Caco-2 (cell line): ENCODE measurements around the gene ZC3H12C. TPM values are rescaled to one million over a fixed set of nuclear protein-coding genes. Genes with fewer than 3 reads are reported as not detected.

ENCODE experiments used
- BruUV-seq: library from RNA; stranded (reverse); fragments of 400-500 nt; replicated peaks from 2 replicates; lab custom pipeline; 2021; lab: Mats Ljungman, UMichigan
- CTCF ChIA-PET: fragments of 300-600 bp; sonication (Branson Sonifier 250); formaldehyde crosslinking; loops from one replicate; lab custom pipeline; 2022; ENCODE audit warnings: antibody characterized with exemption; lab: Charles Lee
- POLR2A ChIA-PET: fragments of 300-600 bp; sonication (Branson Sonifier 250); formaldehyde crosslinking; loops from one replicate; lab custom pipeline; 2022; ENCODE audit warnings: antibody characterized with exemption; lab: Charles Lee
- DNase-seq, 2 experiments: peaks; one replicate each; pipeline versions ENCODE4 v3.0.0 to v3.0.0-alpha.2; 2020 to 2022
- H3K27me3 ChIP-seq: replicated peaks from 2 replicates; pipeline ENCODE4 v1.6.0; 2011; ENCODE audit warnings: low read length; ENCODE audit not compliant: control insufficient read depth, insufficient read depth
- H3K36me3 ChIP-seq: 2 replicates; pipeline ENCODE4 v1.5.1; 2011; ENCODE audit warnings: low read length; ENCODE audit not compliant: control insufficient read depth, insufficient read depth
- H3K4me1 ChIP-seq: fragments of 250-450 bp; sonication (Bioruptor Pico); 2 replicates; pipeline ENCODE4 v1.5.1; 2020; ENCODE audit warnings: mild to moderate bottlenecking
- H3K4me3 ChIP-seq: 2 replicates; pipeline ENCODE4 v1.5.1; 2011; ENCODE audit warnings: low read depth, mild to moderate bottlenecking, control low read depth, low read length
- H3K9me3 ChIP-seq: fragments of 250-450 bp; sonication (Bioruptor Pico); 2 replicates; pipeline ENCODE4 v1.5.1; 2020; ENCODE audit warnings: mild to moderate bottlenecking, moderate library complexity
- H3K27ac Mint-ChIP-seq: one replicate; pipeline ENCODE4 v1.8.0; 2022; ENCODE audit warnings: mixed read lengths; ENCODE audit not compliant: unreplicated experiment
- H3K27me3 Mint-ChIP-seq: one replicate; pipeline ENCODE4 v1.8.0; 2022; ENCODE audit warnings: mixed read lengths; ENCODE audit not compliant: insufficient read depth, unreplicated experiment
- H3K36me3 Mint-ChIP-seq: one replicate; pipeline ENCODE4 v1.8.0; 2022; ENCODE audit warnings: mild to moderate bottlenecking, mixed read lengths; ENCODE audit not compliant: insufficient read depth, unreplicated experiment
- H3K4me1 Mint-ChIP-seq: one replicate; pipeline ENCODE4 v1.8.0; 2022; ENCODE audit warnings: low read depth, mixed read lengths; ENCODE audit not compliant: unreplicated experiment
- H3K4me3 Mint-ChIP-seq: one replicate; pipeline ENCODE4 v1.8.0; 2022; ENCODE audit warnings: mild to moderate bottlenecking, moderate library complexity, mixed read lengths; ENCODE audit not compliant: unreplicated experiment
- H3K9me3 Mint-ChIP-seq: one replicate; pipeline ENCODE4 v1.8.0; 2022; ENCODE audit warnings: mixed read lengths; ENCODE audit not compliant: unreplicated experiment
- intact Hi-C: fragments of 100-400 bp; cut with micrococcal nuclease; formaldehyde crosslinking; loops from one replicate; pipeline ENCODE4 v1.10.0; 2022; ENCODE audit not compliant: unreplicated experiment
- total RNA-seq: library from RNA; stranded (reverse); gene quantifications from 2 replicates; pipeline ENCODE4 v1.2.3, GENCODE V29; 2022
- TF ChIP-seq, protein P1 (sequence below), 2 experiments: fragments of 200-600 bp in 1 of 2; IDR thresholded peaks; 1 replicate in 1 of 2; 2 replicates in 1 of 2; pipeline versions ENCODE4 v1.5.1 to v1.8.0; 2011 to 2022; ENCODE audit warnings: antibody characterized with exemption in 1 of 2, control low read depth in 1 of 2, inconsistent platforms in 1 of 2, low read depth in 1 of 2, low read length in 1 of 2, mild to moderate bottlenecking in 1 of 2, moderate library complexity in 1 of 2; ENCODE audit not compliant: insufficient read depth in 1 of 2, severe bottlenecking in 1 of 2, unreplicated experiment in 1 of 2

ZC3H12C gene
- total RNA-seq, 1 experiment from 2014 or later: 11.7 TPM

DNA sequence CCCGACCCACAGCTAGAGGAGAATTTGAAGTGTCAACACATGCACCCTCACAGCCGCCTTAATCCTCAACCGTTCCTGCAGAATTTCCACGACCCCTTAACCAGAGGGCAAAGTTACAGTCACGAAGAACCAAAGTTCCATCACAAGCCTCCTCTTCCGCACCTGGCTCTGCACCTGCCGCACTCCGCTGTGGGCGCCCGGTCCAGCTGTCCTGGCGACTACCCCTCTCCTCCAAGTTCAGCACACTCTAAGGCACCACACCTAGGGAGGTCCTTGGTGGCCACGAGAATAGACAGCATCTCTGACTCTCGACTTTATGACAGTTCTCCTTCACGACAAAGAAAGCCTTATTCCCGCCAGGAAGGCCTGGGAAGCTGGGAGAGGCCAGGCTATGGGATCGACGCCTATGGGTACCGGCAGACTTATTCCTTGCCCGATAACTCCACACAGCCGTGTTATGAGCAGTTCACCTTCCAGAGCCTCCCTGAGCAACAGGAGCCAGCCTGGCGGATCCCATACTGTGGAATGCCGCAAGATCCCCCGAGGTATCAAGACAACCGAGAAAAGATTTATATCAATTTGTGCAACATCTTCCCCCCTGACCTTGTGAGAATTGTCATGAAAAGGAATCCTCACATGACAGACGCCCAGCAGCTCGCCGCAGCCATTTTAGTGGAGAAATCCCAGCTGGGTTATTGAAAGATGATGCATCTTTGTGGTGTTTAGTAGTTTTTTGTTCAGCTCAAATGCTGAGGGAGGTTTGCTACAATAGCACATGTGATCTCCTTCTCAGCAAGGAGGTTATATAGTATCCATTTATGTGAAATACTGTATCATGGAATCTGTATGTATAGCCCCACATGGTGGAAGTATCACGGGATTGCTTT is 72.1 kb downstream of the ZC3H12C start:
- TF ChIP-seq, protein P1, sequence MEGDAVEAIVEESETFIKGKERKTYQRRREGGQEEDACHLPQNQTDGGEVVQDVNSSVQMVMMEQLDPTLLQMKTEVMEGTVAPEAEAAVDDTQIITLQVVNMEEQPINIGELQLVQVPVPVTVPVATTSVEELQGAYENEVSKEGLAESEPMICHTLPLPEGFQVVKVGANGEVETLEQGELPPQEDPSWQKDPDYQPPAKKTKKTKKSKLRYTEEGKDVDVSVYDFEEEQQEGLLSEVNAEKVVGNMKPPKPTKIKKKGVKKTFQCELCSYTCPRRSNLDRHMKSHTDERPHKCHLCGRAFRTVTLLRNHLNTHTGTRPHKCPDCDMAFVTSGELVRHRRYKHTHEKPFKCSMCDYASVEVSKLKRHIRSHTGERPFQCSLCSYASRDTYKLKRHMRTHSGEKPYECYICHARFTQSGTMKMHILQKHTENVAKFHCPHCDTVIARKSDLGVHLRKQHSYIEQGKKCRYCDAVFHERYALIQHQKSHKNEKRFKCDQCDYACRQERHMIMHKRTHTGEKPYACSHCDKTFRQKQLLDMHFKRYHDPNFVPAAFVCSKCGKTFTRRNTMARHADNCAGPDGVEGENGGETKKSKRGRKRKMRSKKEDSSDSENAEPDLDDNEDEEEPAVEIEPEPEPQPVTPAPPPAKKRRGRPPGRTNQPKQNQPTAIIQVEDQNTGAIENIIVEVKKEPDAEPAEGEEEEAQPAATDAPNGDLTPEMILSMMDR (IDR thresholded peaks at IDR 0.05; ENCODE audit: insufficient read depth in 1 of 2, low read depth in 1 of 2, low read length in 1 of 2, severe bottlenecking in 1 of 2, unreplicated experiment in 1 of 2): no peak
- no TSS peak for BruUV-seq
- Mint-ChIP-seq H3K36me3 (peaks cover 25% of the 10 kb centered on the region), H3K27me3 (no peaks in the 10 kb centered on the region), H3K27ac (no peak overlapping the region), H3K9me3 (no peaks in the 10 kb centered on the region), H3K4me1 (no peaks in the 10 kb centered on the region), H3K4me3 (no peak overlapping the region)
- Histone ChIP-seq H3K9me3 (no peaks in the 10 kb centered on the region), H3K4me1 (no peaks in the 10 kb centered on the region), H3K36me3 (peaks cover 6% of the 10 kb centered on the region; the same call in 1 of the 2 replicates), H3K4me3 (no peak overlapping the region), H3K27me3 (no peaks in the 10 kb centered on the region)
- POLR2A ChIA-PET: no interaction called here
- no peak for DNase-seq
- intact Hi-C loops: no loop called here
- CTCF ChIA-PET: no interaction called here

DNA sequence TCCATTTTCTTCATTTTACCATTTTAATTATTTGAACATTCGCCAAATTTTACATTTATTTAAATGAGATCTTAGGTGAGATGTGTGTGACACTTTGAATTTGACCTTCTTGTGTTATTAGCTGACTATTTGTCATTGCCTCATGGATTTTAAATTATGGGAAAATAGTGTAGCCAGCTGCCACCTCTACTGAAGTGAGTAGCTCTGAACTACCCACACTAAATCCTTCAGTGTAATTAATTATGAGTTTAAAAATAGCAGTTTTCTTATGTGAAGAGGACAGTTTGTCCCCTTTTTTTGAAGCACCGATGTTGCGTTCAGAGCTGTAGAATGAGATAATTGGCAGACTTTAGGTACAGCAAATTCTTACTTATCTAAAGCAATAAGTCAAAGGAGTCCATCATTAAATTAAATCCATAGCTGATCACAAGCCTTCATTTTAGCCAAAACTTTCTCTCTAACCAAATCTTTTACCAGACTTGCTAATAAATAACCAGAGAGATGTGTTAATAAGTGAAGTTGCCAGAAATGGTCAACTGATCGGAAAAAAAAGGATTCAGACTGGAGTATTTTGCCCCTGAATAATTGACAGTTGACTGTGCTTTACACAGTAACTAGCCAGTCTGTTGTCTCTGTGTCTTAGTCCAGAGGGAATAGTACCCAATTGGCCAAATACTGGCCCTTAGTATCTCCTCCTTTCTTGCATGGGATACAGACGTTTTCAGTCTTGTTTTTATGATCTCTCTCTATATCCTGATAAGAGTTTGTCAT is 75.0 kb downstream of the ZC3H12C start:
- BruUV-seq: no TSS peak
- Mint-ChIP-seq H3K27me3 (no peaks in the 10 kb centered on the region), H3K27ac (no peak overlapping the region), H3K9me3 (no peaks in the 10 kb centered on the region), H3K36me3 (peaks cover 19% of the 10 kb centered on the region), H3K4me3 (no peak overlapping the region), H3K4me1 (no peaks in the 10 kb centered on the region)
- Histone ChIP-seq H3K9me3 (no peaks in the 10 kb centered on the region), H3K4me3 (no peak overlapping the region), H3K36me3 (peaks cover 5% of the 10 kb centered on the region; the same call in 1 of the 2 replicates), H3K27me3 (no peaks in the 10 kb centered on the region), H3K4me1 (no peaks in the 10 kb centered on the region)
- intact Hi-C loops: no loop called here
- ChIA-PET CTCF (no interaction called here), POLR2A (no interaction called here)
- no peak for DNase-seq
- TF ChIP-seq, protein P1 (IDR thresholded peaks at IDR 0.05; ENCODE audit: insufficient read depth in 1 of 2, low read depth in 1 of 2, low read length in 1 of 2, severe bottlenecking in 1 of 2, unreplicated experiment in 1 of 2): no peak

DNA sequence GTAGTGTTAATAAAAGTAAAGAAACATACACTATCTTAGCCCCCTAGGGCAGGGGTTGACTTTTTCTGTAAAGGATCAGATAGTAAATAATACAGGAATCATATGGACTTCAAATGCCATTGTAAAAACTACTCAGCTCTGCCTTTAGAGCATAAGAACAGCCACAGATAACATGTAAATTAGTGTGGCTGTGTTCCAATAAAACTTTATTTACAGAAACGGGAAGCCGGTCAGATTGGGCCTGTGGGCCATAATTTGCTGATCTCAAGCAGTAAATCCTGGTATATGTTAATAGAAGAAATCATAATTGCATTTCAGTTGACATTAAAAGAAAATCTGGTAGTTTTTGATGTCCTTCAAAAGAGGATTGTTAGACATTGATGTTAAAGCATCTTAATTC is 76.5 kb downstream of the ZC3H12C start:
- Histone ChIP-seq H3K27me3 (no peaks in the 10 kb centered on the region), H3K4me1 (no peaks in the 10 kb centered on the region), H3K4me3 (no peak overlapping the region), H3K9me3 (no peaks in the 10 kb centered on the region), H3K36me3 (no peaks in the 10 kb centered on the region)
- H3K9me3 Mint-ChIP-seq: no peaks in the 10 kb centered on the region
- H3K36me3 Mint-ChIP-seq: peaks cover 12% of the 10 kb centered on the region
- BruUV-seq: no TSS peak
- ChIA-PET CTCF (no interaction called here), POLR2A (no interaction called here)
- H3K4me3 Mint-ChIP-seq: no peak overlapping the region
- H3K27ac Mint-ChIP-seq: no peak overlapping the region
- TF ChIP-seq, protein P1 (IDR thresholded peaks at IDR 0.05; ENCODE audit: insufficient read depth in 1 of 2, low read depth in 1 of 2, low read length in 1 of 2, severe bottlenecking in 1 of 2, unreplicated experiment in 1 of 2): no peak
- H3K27me3 Mint-ChIP-seq: no peaks in the 10 kb centered on the region
- H3K4me1 Mint-ChIP-seq: no peaks in the 10 kb centered on the region
- intact Hi-C loops: loop anchor here (5.0 kb wide), 1 partner anchor 77 kb away; the partner anchor contains the start of gene ZC3H12C
- no peak for DNase-seq
